ENCODE results near the gene RBM28.

DNA sequence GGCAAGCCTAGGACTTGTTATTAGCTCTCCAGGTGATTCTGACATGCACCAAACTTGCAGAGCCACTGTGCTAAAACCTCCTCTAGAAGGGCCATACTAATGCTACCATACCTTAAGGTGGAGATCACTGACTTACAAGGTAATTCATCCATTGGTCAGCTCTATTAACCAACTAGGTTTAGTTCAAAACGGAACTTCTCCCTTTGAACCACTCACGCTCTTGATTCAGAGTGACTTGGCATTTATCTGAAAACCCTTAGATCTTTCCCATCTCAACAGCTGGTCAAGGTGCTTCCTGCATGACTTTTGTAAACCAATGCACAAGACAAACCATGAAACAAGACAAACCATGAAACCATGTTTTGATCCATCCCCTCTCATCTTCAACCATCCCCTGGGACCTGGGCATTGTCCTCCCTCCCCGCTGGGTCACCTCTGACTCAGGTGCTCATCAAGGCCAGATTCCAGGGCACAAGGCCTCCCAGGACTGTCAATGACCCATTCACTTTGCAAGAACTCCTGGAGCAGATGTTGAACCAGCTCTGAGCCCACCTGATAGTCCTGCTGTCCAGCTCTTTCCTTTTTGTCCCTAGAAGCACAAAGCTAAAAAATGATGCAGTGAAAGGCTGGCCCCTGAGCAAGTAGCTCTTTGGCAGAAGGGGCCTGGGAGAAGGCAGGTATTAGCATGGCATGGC lies 47.3 kb upstream of the RBM28 start:
- TF ChIP-seq POLR2AphosphoS5 (IDR thresholded peaks at IDR 0.05; ENCODE audit: insufficient read depth in 1 of 2, low read depth in 1 of 2) (no peak), CTCF (IDR thresholded peaks at IDR 0.05) (no peak)
